WERI-Rb-1 (cell line): Measurements from ENCODE around the gene SDCCAG8.

Source experiments
- DNase-seq: peaks from one replicate; pipeline ENCODE4 v3.0.0-alpha.2; 2020
- H3K27ac ChIP-seq: fragments of 250-450 bp; sonication (Bioruptor Pico); 2 replicates; pipeline ENCODE4 v1.5.1; 2020; ENCODE audit warnings: mild to moderate bottlenecking, moderate library complexity
- H3K27me3 ChIP-seq: fragments of 250-450 bp; sonication (Bioruptor Pico); 2 replicates; pipeline ENCODE4 v1.5.1; 2021; ENCODE audit warnings: mild to moderate bottlenecking, low read depth, moderate library complexity; ENCODE audit not compliant: insufficient read depth, severe bottlenecking
- H3K36me3 ChIP-seq: fragments of 250-450 bp; sonication (Bioruptor Pico); 2 replicates; pipeline ENCODE4 v1.5.1; 2020; ENCODE audit warnings: mild to moderate bottlenecking, moderate library complexity
- H3K4me3 ChIP-seq: 2 replicates; pipeline ENCODE4 v1.5.1; 2011; ENCODE audit warnings: low read depth, mild to moderate bottlenecking, control low read depth, low read length
- H3K9me3 ChIP-seq: fragments of 250-450 bp; sonication (Bioruptor Pico); 2 replicates; pipeline ENCODE4 v1.5.1; 2021; ENCODE audit warnings: mild to moderate bottlenecking, moderate library complexity; ENCODE audit not compliant: severe bottlenecking
- CTCF ChIP-seq: IDR thresholded peaks from 2 replicates; pipeline ENCODE4 v1.5.1; 2011; ENCODE audit warnings: low read depth, mild to moderate bottlenecking, control low read depth, inconsistent platforms, low read length

Gene SDCCAG8

GRCh38 chr1:243507001-243507671 is 251.3 kb downstream of the SDCCAG8 start:
- no peaks in the 10 kb centered on the region for H3K27me3 ChIP-seq
- H3K27ac ChIP-seq = no peak overlapping the region
- no peak overlapping the region for H3K4me3 ChIP-seq
- no peak for DNase-seq
- no peaks in the 10 kb centered on the region for H3K9me3 ChIP-seq
- peaks cover 55% of the 10 kb centered on the region for H3K36me3 ChIP-seq
- TF ChIP-seq CTCF = no peak

- no peak for DNase-seq
- Histone ChIP-seq H3K4me3 (no peak overlapping the region), H3K27ac (no peak overlapping the region), H3K27me3 (no peaks in the 10 kb centered on the region), H3K36me3 (peaks cover 49% of the 10 kb centered on the region), H3K9me3 (no peaks in the 10 kb centered on the region)
- TF ChIP-seq CTCF = no peak
Observed at GRCh38 chr1:243507672-243508302, 251.9 kb downstream of the SDCCAG8 start.

GRCh38 chr1:243508303-243508713 is 252.5 kb downstream of the SDCCAG8 start:
- Histone ChIP-seq H3K27ac (no peak overlapping the region), H3K9me3 (no peaks in the 10 kb centered on the region), H3K4me3 (no peak overlapping the region), H3K36me3 (peaks cover 47% of the 10 kb centered on the region), H3K27me3 (no peaks in the 10 kb centered on the region)
- TF ChIP-seq CTCF = no peak
- DNase-seq = no peak

- H3K27ac ChIP-seq = no peak overlapping the region
Observed at GRCh38 chr1:243508943-243509342, 253.1 kb downstream of the SDCCAG8 start.

GRCh38 chr1:243510928-243511327 is 255.1 kb downstream of the SDCCAG8 start:
- no peak for TF ChIP-seq CTCF
- no peak overlapping the region for H3K4me3 ChIP-seq
- peaks cover 27% of the 10 kb centered on the region for H3K36me3 ChIP-seq
- H3K27ac ChIP-seq = no peak overlapping the region
- H3K27me3 ChIP-seq = no peaks in the 10 kb centered on the region
- H3K9me3 ChIP-seq = no peaks in the 10 kb centered on the region
- DNase-seq = no peak

More at GRCh38 chr1:243508943-243509342, 253.1 kb downstream of the SDCCAG8 start:
- no peaks in the 10 kb centered on the region for H3K27me3 ChIP-seq
- H3K4me3 ChIP-seq = no peak overlapping the region
- no peak for DNase-seq
- H3K9me3 ChIP-seq = no peaks in the 10 kb centered on the region
- H3K36me3 ChIP-seq = peaks cover 43% of the 10 kb centered on the region
- no peak for TF ChIP-seq CTCF
